H1 (cell line): ENCODE data around the gene ZBTB25. TPM values are rescaled to one million over a fixed set of nuclear protein-coding genes. Genes with fewer than 3 reads are reported as not detected.

Source experiments
- CTCF ChIA-PET: fragments of 300-600 bp; sonication (Branson Sonifier 250); formaldehyde crosslinking; loops from one replicate; lab custom pipeline; 2021; ENCODE audit not compliant: partially characterized antibody; lab: Charles Lee
- POLR2A ChIA-PET: fragments of 300-600 bp; sonication (Branson Sonifier 250); formaldehyde crosslinking; loops from one replicate; lab custom pipeline; 2021; ENCODE audit warnings: inconsistent platforms; ENCODE audit not compliant: partially characterized antibody; lab: Charles Lee
- DNase-seq, 2 experiments: peaks; one replicate each; pipeline versions ENCODE4 v3.0.0 to v3.0.0-alpha.2; 2010 to 2022; ENCODE audit warnings: low spot score in 2 of 2, low read depth in 1 of 2, mixed read lengths in 1 of 2
- FAIRE-seq: peaks from 2 replicates; lab custom pipeline; 2011; peaks lifted over from hg19 to GRCh38; lab: Jason Lieb, UNC
- H2AFZ ChIP-seq: 2 replicates; pipeline ENCODE4 v1.8.1; 2012; ENCODE audit warnings: low read length, inconsistent platforms
- H2AK5ac ChIP-seq: 2 replicates; pipeline ENCODE4 v1.6.1; 2013; ENCODE audit warnings: low read depth, low read length
- H2BK120ac ChIP-seq: replicated peaks from 2 replicates; pipeline ENCODE3; 2013; ENCODE audit warnings: low read depth, low read length, inconsistent platforms
- H2BK12ac ChIP-seq: 2 replicates; pipeline ENCODE4 v1.6.1; 2013; ENCODE audit warnings: low read depth, low read length
- H2BK15ac ChIP-seq: 2 replicates; pipeline ENCODE4 v1.6.1; 2013; ENCODE audit warnings: low read length
- H2BK20ac ChIP-seq: 2 replicates; pipeline ENCODE4 v1.6.1; 2013; ENCODE audit warnings: low read length
- H2BK5ac ChIP-seq: 2 replicates; pipeline ENCODE4 v1.6.1; 2013; ENCODE audit warnings: low read depth, low read length
- H3K14ac ChIP-seq: 2 replicates; pipeline ENCODE4 v1.6.1; 2013; ENCODE audit warnings: inconsistent platforms; ENCODE audit not compliant: insufficient read length
- H3K18ac ChIP-seq: 2 replicates; pipeline ENCODE4 v1.6.1; 2013; ENCODE audit warnings: low read length; ENCODE audit errors: extremely low read depth
- H3K23ac ChIP-seq: 2 replicates; pipeline ENCODE4 v1.6.1; 2013; ENCODE audit warnings: inconsistent platforms; ENCODE audit not compliant: insufficient read length
- H3K23me2 ChIP-seq: 2 replicates; pipeline ENCODE4 v1.6.1; 2013; ENCODE audit warnings: low read depth, low read length
- H3K27ac ChIP-seq: 2 replicates; pipeline ENCODE4 v1.6.1; 2011; ENCODE audit warnings: low read depth, low read length, inconsistent platforms
- H3K27me3 ChIP-seq, 4 experiments: replicated peaks in 1 of 4; 1 replicate in 1 of 4; 2 replicates in 3 of 4; pipeline versions ENCODE4 v1.6.1 to v1.8.1; 2011 to 2013; ENCODE audit warnings: low read length in 3 of 4, mild to moderate bottlenecking in 3 of 4, inconsistent platforms in 2 of 4, mixed read lengths in 2 of 4, moderate library complexity in 1 of 4; ENCODE audit not compliant: control insufficient read depth in 3 of 4, insufficient read depth in 3 of 4; ENCODE audit errors: extremely low read depth in 1 of 4
- H3K36me3 ChIP-seq, 4 experiments: 2 replicates each; pipeline versions ENCODE4 v1.6.1 to v1.8.1; 2011 to 2013; ENCODE audit warnings: mild to moderate bottlenecking in 4 of 4, low read length in 3 of 4, moderate library complexity in 2 of 4, control low read depth in 1 of 4, inconsistent platforms in 1 of 4; ENCODE audit not compliant: insufficient read depth in 4 of 4, control insufficient read depth in 2 of 4
- H3K4ac ChIP-seq: replicated peaks from 2 replicates; pipeline ENCODE3; 2013; ENCODE audit warnings: low read length, low read depth, mixed read lengths, inconsistent platforms; ENCODE audit not compliant: insufficient read length
- H3K4me1 ChIP-seq, 4 experiments: replicated peaks in 1 of 4; 1 replicate in 1 of 4; 2 replicates in 3 of 4; pipeline versions ENCODE4 v1.6.1 to v1.8.1; 2011 to 2013; ENCODE audit warnings: low read length in 3 of 4, inconsistent platforms in 2 of 4, mixed read lengths in 1 of 4; ENCODE audit not compliant: insufficient read depth in 4 of 4, control insufficient read depth in 3 of 4
- H3K4me2 ChIP-seq, 2 experiments: 2 replicates each; pipeline versions ENCODE4 v1.6.1 to v1.8.1; 2011 to 2013; ENCODE audit warnings: low read depth in 2 of 2, low read length in 2 of 2, control low read depth in 1 of 2, inconsistent platforms in 1 of 2, mild to moderate bottlenecking in 1 of 2; ENCODE audit not compliant: insufficient read depth in 1 of 2
- H3K4me3 ChIP-seq, 4 experiments: fragments of 200-600, 300-600 bp in 1 of 4; sonication (generic), shearing (Covaris generic), sonication (Bioruptor Twin) in 1 of 4; 2 replicates each; pipeline versions ENCODE4 v1.5.1 to v1.8.1; 2011 to 2016; ENCODE audit warnings: low read length in 4 of 4, low read depth in 3 of 4, control low read depth in 2 of 4, inconsistent platforms in 2 of 4, mild to moderate bottlenecking in 2 of 4, mixed read lengths in 1 of 4, moderate library complexity in 1 of 4; ENCODE audit not compliant: insufficient read depth in 2 of 4; ENCODE audit errors: extremely low read depth in 1 of 4
- H3K56ac ChIP-seq: replicated peaks from 2 replicates; pipeline ENCODE3; 2013; ENCODE audit warnings: low read depth, mild to moderate bottlenecking, mixed read lengths, low read length, inconsistent platforms; ENCODE audit not compliant: insufficient read length
- H3K79me1 ChIP-seq: 2 replicates; pipeline ENCODE4 v1.6.1; 2013; ENCODE audit warnings: low read depth, low read length, control low read depth
- H3K79me2 ChIP-seq, 2 experiments: 2 replicates each; pipeline versions ENCODE4 v1.6.1 to v1.8.1; 2012 to 2013; ENCODE audit warnings: low read length in 2 of 2, mild to moderate bottlenecking in 2 of 2, inconsistent platforms in 1 of 2; ENCODE audit not compliant: insufficient read depth in 2 of 2, control insufficient read depth in 1 of 2
- H3K9ac ChIP-seq, 4 experiments: replicated peaks in 1 of 4; 1 replicate in 1 of 4; 2 replicates in 3 of 4; pipeline versions ENCODE4 v1.6.1 to v1.8.1; 2011 to 2013; ENCODE audit warnings: low read depth in 3 of 4, low read length in 3 of 4, control low read depth in 2 of 4, mild to moderate bottlenecking in 2 of 4, moderate library complexity in 2 of 4, inconsistent platforms in 1 of 4; ENCODE audit errors: extremely low read depth in 1 of 4
- H3K9me3 ChIP-seq, 2 experiments: 2 replicates each; pipeline versions ENCODE4 v1.6.1 to v1.8.1; 2012 to 2013; ENCODE audit warnings: mild to moderate bottlenecking in 2 of 2, moderate library complexity in 2 of 2, control low read depth in 1 of 2, inconsistent platforms in 1 of 2, low read depth in 1 of 2, low read length in 1 of 2, mixed read lengths in 1 of 2; ENCODE audit not compliant: insufficient read depth in 2 of 2
- H4K20me1 ChIP-seq, 2 experiments: replicated peaks in 1 of 2; 2 replicates each; pipeline versions ENCODE3 to v1.8.1; 2011 to 2013; ENCODE audit warnings: inconsistent platforms in 2 of 2, low read length in 2 of 2, mild to moderate bottlenecking in 1 of 2; ENCODE audit not compliant: insufficient read depth in 2 of 2, control insufficient read depth in 1 of 2
- H4K5ac ChIP-seq: 2 replicates; pipeline ENCODE4 v1.6.1; 2013; ENCODE audit warnings: low read length, low read depth, mixed read lengths, inconsistent platforms; ENCODE audit not compliant: insufficient read length
- H4K8ac ChIP-seq: 2 replicates; pipeline ENCODE4 v1.8.0; 2013; ENCODE audit warnings: mild to moderate bottlenecking, moderate library complexity, low read length, inconsistent platforms; ENCODE audit not compliant: insufficient read depth; ENCODE audit errors: extremely low read depth
- H4K91ac ChIP-seq: replicated peaks from 2 replicates; pipeline ENCODE3; 2013; ENCODE audit warnings: low read length, mixed read lengths, inconsistent platforms; ENCODE audit not compliant: insufficient read length
- ASH2L ChIP-seq: fragments of 200-600, 300-600 bp; sonication (generic); IDR thresholded peaks from one replicate; pipeline ENCODE4 v1.7.1; 2017; ENCODE audit warnings: low read length
- CBX5 ChIP-seq: fragments of 300-800, 300-1000 bp; sonication (generic); IDR thresholded peaks from 2 replicates; pipeline ENCODE4 v1.7.1; 2016; ENCODE audit warnings: antibody characterized with exemption, low read length, low read depth
- CHD1 ChIP-seq: IDR thresholded peaks from 2 replicates; pipeline ENCODE4 v1.6.1; 2012; ENCODE audit warnings: low read depth, low read length, improper control_type of control experiment
- JUND ChIP-seq: IDR thresholded peaks from 2 replicates; pipeline ENCODE4 v1.6.1; 2011; ENCODE audit warnings: mild to moderate bottlenecking, improper control_type of control experiment, low read length
- RFX5 ChIP-seq: IDR thresholded peaks from 2 replicates; pipeline ENCODE4 v1.6.1; 2011; ENCODE audit warnings: low read depth, low read length, improper control_type of control experiment, borderline replicate concordance
- RNF2 ChIP-seq: fragments of 200-900, 300-1000 bp; sonication (generic); IDR thresholded peaks from 2 replicates; pipeline ENCODE4 v1.7.1; 2016; ENCODE audit warnings: borderline replicate concordance, low read depth, mild to moderate bottlenecking, antibody characterized with exemption, low read length; ENCODE audit not compliant: poor library complexity, severe bottlenecking; ENCODE audit errors: missing control alignments
- SIN3A ChIP-seq, 2 experiments: IDR thresholded peaks in 1 of 2; conservative IDR thresholded peaks in 1 of 2; 2 replicates each; pipeline ENCODE4 v1.6.1; 2011 to 2012; ENCODE audit warnings: low read length in 2 of 2, improper control_type of control experiment in 1 of 2, low read depth in 1 of 2, mild to moderate bottlenecking in 1 of 2
- SIRT6 ChIP-seq: IDR thresholded peaks from one replicate; pipeline ENCODE4 v1.7.1; 2012; ENCODE audit warnings: low read length, inconsistent platforms
- SP2 ChIP-seq: IDR thresholded peaks from 2 replicates; pipeline ENCODE4 v1.6.1; 2012; ENCODE audit warnings: mild to moderate bottlenecking, low read length, inconsistent platforms
- TEAD4 ChIP-seq: IDR thresholded peaks from 2 replicates; pipeline ENCODE4 v1.6.1; 2012; ENCODE audit warnings: low read depth, low read length, inconsistent platforms, mixed read lengths
- WGBS, 2 experiments: shearing (Covaris generic) in 1 of 2; methylation state at CpG; one replicate each; pipeline versions ENCODE4 v1.1.6 to v1.1.7; 2013 to 2015; ENCODE audit warnings: low lambda C conversion rate in 2 of 2, mixed read lengths in 2 of 2, inconsistent platforms in 1 of 2, low coverage in 1 of 2, missing lambda C conversion rate in 1 of 2; ENCODE audit not compliant: insufficient replicate concordance in 2 of 2, insufficient coverage in 1 of 2, insufficient read length in 1 of 2; ENCODE audit errors: extremely low coverage in 1 of 2, missing lambda C conversion rate in 1 of 2; 5-methylcytosine and 5-hydroxymethylcytosine counted together
- polyA plus RNA-seq, 7 experiments: library from polyadenylated mRNA; depleted of rRNA in 3 of 7; stranded (reverse) in 5 of 7; unstranded in 2 of 7; fragments of >200 nt in 5 of 7; fragments of 200-250 nt in 2 of 7; gene quantifications; 1 replicate in 5 of 7; 2 replicates in 1 of 7; 4 replicates in 1 of 7; pipeline versions ENCODE4 v1.2.1 to v1.2.3, GENCODE V29; 2011 to 2013; ENCODE audit warnings: missing spikeins in 2 of 7, mixed read lengths in 2 of 7
- total RNA-seq: library from RNA; stranded (reverse); fragmentation: NEBNext Ultra II Directional; extraction: Animal tissue kit (Norgen Biotek cat#: 25700); gene quantifications from 2 replicates; pipeline ENCODE4 v1.2.1, GENCODE V29; 2021
- TF ChIP-seq, protein P1 (sequence below): IDR thresholded peaks from 2 replicates; pipeline ENCODE4 v1.6.1; 2012; ENCODE audit warnings: inconsistent platforms

ZBTB25 gene
- total and polyA plus RNA-seq, 2 of the 8 experiments (the other 6 are each of a cell fraction or from before 2014, with no cell fraction given), result 5.4 to 11.4 TPM

DNA sequence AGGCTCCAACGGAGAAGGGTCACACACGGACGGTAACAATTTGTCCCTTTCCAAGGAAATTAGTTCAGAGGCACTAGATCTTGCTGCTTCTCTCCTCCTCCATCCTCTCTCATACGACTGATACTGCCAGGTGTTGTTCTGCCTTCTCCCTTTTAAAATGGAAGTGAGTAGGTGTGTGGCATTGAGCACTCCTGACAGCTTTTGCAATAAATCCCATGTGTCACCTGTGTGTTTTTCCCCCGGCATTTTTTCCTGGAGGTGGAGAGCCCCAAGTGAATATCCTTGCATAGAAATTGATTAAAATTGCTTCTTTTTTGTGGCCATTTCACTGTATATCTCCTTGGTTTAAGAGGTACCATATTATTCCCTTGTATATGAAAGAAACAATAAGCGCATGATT lies 64.5 kb downstream of the ZBTB25 start:
- Histone ChIP-seq H2BK5ac (no peak overlapping the region), H4K91ac (no peak overlapping the region), H3K36me3 (peaks cover 38 to 95% (median 86%) of the 10 kb centered on the region in 4 experiments), H3K79me2 (no peaks in the 10 kb centered on the region), H2AFZ (no peak overlapping the region), H2BK20ac (no peak overlapping the region), H3K4me3 (no peak overlapping the region), H3K56ac (no peak overlapping the region), H2BK15ac (no peak overlapping the region), H3K23me2 (no peaks in the 10 kb centered on the region; the same call in 1 of the 2 replicates), H3K9ac (no peak overlapping the region), H4K5ac (no peak overlapping the region), H3K27ac (no peak overlapping the region), H4K8ac (no peak overlapping the region), H3K4me2 (no peak overlapping the region), H2AK5ac (no peak overlapping the region), H2BK12ac (no peak overlapping the region), H3K18ac (no peak overlapping the region), H3K14ac (no peak overlapping the region), H3K23ac (no peak overlapping the region), H3K79me1 (no peaks in the 10 kb centered on the region), H3K27me3 (no peaks in the 10 kb centered on the region), H3K9me3 (no peaks in the 10 kb centered on the region), H3K4ac (no peak overlapping the region), H4K20me1 (no peaks in the 10 kb centered on the region), H3K4me1 (no peaks in the 10 kb centered on the region), H2BK120ac (no peak overlapping the region)
- POLR2A ChIA-PET, result interaction anchor here (1.5 to 2.0 kb wide), 2 partner anchors 9 to 15 kb away, joined by 3 to 7 read pairs; no protein-coding TSS in a partner anchor
- DNase-seq (no peak), FAIRE-seq (no peak)
- CTCF ChIA-PET, result interaction anchor here (1.1 to 3.9 kb wide), 4 partner anchors 9 to 47 kb away, joined by 3 to 25 read pairs (median 3); no protein-coding TSS in a partner anchor
- WGBS, 2 experiments, result 93% methylated on average over 6 of the region's 6 CpGs; no CpG with 5 or more reads in 1 of the 2 experiments
- TF ChIP-seq SIRT6 (no peak), CHD1 (no peak), RFX5 (no peak), CBX5 (no peak), SP2 (no peak), TEAD4 (no peak), SIN3A (conservative IDR thresholded peaks at IDR 0.05 in 1 of 2, IDR thresholded peaks at IDR 0.05 in 1 of 2; ENCODE audit: low read depth in 1 of 2, low read length in 2 of 2) (no peak), RNF2 (no peak), JUND (no peak), ASH2L (no peak)
- TF ChIP-seq, protein P1, sequence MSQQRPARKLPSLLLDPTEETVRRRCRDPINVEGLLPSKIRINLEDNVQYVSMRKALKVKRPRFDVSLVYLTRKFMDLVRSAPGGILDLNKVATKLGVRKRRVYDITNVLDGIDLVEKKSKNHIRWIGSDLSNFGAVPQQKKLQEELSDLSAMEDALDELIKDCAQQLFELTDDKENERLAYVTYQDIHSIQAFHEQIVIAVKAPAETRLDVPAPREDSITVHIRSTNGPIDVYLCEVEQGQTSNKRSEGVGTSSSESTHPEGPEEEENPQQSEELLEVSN, result no peak
